Fibroblast of lung (primary cell): ENCODE data around the gene CLC.

Source experiments
- CTCF ChIP-seq, 2 donors: IDR thresholded peaks in 1 of 2; conservative IDR thresholded peaks in 1 of 2; 1 replicate in 1 of 2; 2 replicates in 1 of 2; pipeline ENCODE4 v1.5.1; 2011 to 2012; ENCODE audit warnings: low read length in 2 of 2, control low read depth in 1 of 2, inconsistent platforms in 1 of 2, low read depth in 1 of 2, mild to moderate bottlenecking in 1 of 2
- EZH2 ChIP-seq: IDR thresholded peaks from 2 replicates; pipeline ENCODE4 v1.5.1; 2012; ENCODE audit warnings: low read length, control low read depth, mild to moderate bottlenecking; ENCODE audit errors: missing control alignments

- TF ChIP-seq EZH2: no peak
- no peak for TF ChIP-seq CTCF (conservative IDR thresholded peaks at IDR 0.05 in 1 of 2, IDR thresholded peaks at IDR 0.05 in 1 of 2; ENCODE audit: low read depth in 1 of 2, low read length in 2 of 2)
Measured at GRCh38 chr19:39686739-39687138, 51.1 kb downstream of the CLC start.
